HepG2 (cell line): ENCODE results near the gene PDPK1. TPM values are rescaled to one million over a fixed set of nuclear protein-coding genes. Genes with fewer than 3 reads are reported as not detected.

ENCODE experiments used
- ASH2L ChIP-seq: fragments of 300-600, 200-600 bp; sonication (generic); IDR thresholded peaks from 2 replicates; pipeline ENCODE4 v1.7.0; 2017; ENCODE audit warnings: low read depth, mild to moderate bottlenecking, moderate library complexity, mixed read lengths, low read length; ENCODE audit not compliant: insufficient read length
- DR1 ChIP-seq: sonication (generic); formaldehyde crosslinking; IDR thresholded peaks from 2 replicates; pipeline ENCODE4 v1.8.0; 2021; ENCODE audit warnings: mild to moderate bottlenecking, missing genetic modification reagents, inconsistent platforms
- ERF ChIP-seq: IDR thresholded peaks from 2 replicates; pipeline ENCODE4 v1.6.1; 2018; ENCODE audit warnings: missing biosample characterization, missing genetic modification reagents
- FOXA1 ChIP-seq, 2 experiments: fragments of 450-650 bp in 1 of 2; sonication (generic) in 1 of 2; formaldehyde crosslinking in 1 of 2; IDR thresholded peaks; 2 replicates each; pipeline versions ENCODE4 v1.4.0 to v1.6.1; 2016 to 2020; ENCODE audit warnings: missing genetic modification reagents in 1 of 2
- GABPA ChIP-seq, 2 experiments: IDR thresholded peaks; 2 replicates each; pipeline ENCODE4 v1.6.1; 2011 to 2016; ENCODE audit warnings: low read depth in 2 of 2, low read length in 1 of 2, missing biosample characterization in 1 of 2, missing genetic modification characterization in 1 of 2
- NAIF1 ChIP-seq: sonication (generic); formaldehyde crosslinking; IDR thresholded peaks from 2 replicates; pipeline ENCODE4 v1.5.0; 2020; ENCODE audit warnings: mild to moderate bottlenecking, missing genetic modification reagents, borderline replicate concordance
- NFKB2 ChIP-seq: sonication (generic); formaldehyde crosslinking; IDR thresholded peaks from 2 replicates; pipeline ENCODE4 v1.4.0; 2020; ENCODE audit warnings: missing genetic modification reagents, borderline replicate concordance
- PITX1 ChIP-seq: sonication (generic); formaldehyde crosslinking; IDR thresholded peaks from 2 replicates; pipeline ENCODE4 v1.5.1; 2020; ENCODE audit warnings: mild to moderate bottlenecking, missing genetic modification reagents
- RFXAP ChIP-seq: sonication (generic); formaldehyde crosslinking; IDR thresholded peaks from 2 replicates; pipeline ENCODE4 v1.4.0; 2020; ENCODE audit warnings: missing genetic modification reagents, borderline replicate concordance
- ZFP1 ChIP-seq: IDR thresholded peaks from 2 replicates; pipeline ENCODE4 v1.6.1; 2016
- ZFP90 ChIP-seq: sonication (generic); formaldehyde crosslinking; IDR thresholded peaks from 2 replicates; pipeline ENCODE4 v1.8.0; 2022; ENCODE audit warnings: missing genetic modification reagents, mild to moderate bottlenecking, inconsistent platforms, borderline replicate concordance
- ZMAT3 ChIP-seq: sonication (generic); formaldehyde crosslinking; conservative IDR thresholded peaks from 2 replicates; pipeline ENCODE4 v1.7.0; 2021; ENCODE audit warnings: missing genetic modification reagents
- ZNF552 ChIP-seq: sonication (generic); formaldehyde crosslinking; IDR thresholded peaks from 2 replicates; pipeline ENCODE4 v1.9.0; 2022; ENCODE audit warnings: missing genetic modification reagents, mild to moderate bottlenecking, borderline replicate concordance
- ZNF83 ChIP-seq: sonication (generic); formaldehyde crosslinking; IDR thresholded peaks from 2 replicates; pipeline ENCODE4 v1.4.0; 2020; ENCODE audit warnings: missing genetic modification reagents, mild to moderate bottlenecking, borderline replicate concordance
- ZNF891 ChIP-seq: sonication (generic); formaldehyde crosslinking; IDR thresholded peaks from 2 replicates; pipeline ENCODE4 v1.5.0; 2020; ENCODE audit warnings: mild to moderate bottlenecking, missing genetic modification reagents
- polyA plus RNA-seq, 8 experiments: library from polyadenylated mRNA; depleted of rRNA in 3 of 8; stranded (reverse) in 7 of 8; unstranded in 1 of 8; fragments of >200 nt; fragmentation: Illumina TruSeq in 4 of 8; extraction: Trizol in 4 of 8; gene quantifications; 2 replicates each; pipeline versions ENCODE4 v1.2.1 to v1.2.3, GENCODE V29; 2011 to 2016; ENCODE audit warnings: low read depth in 4 of 8, missing spikeins in 1 of 8, mixed read lengths in 1 of 8; ENCODE audit not compliant: insufficient read depth in 1 of 8
- total RNA-seq, 5 experiments: library from RNA; depleted of rRNA; stranded (reverse); fragments of >200 nt; fragmentation: Illumina TruSeq; extraction: Trizol; gene quantifications; 2 replicates each; pipeline ENCODE4 v1.2.3, GENCODE V29; 2016; ENCODE audit warnings: low read depth in 1 of 5
- TF ChIP-seq, protein P1 (sequence below): sonication (generic); formaldehyde crosslinking; IDR thresholded peaks from 2 replicates; pipeline ENCODE4 v1.5.1; 2020; ENCODE audit warnings: mild to moderate bottlenecking, missing genetic modification reagents, moderate library complexity
- TF ChIP-seq, protein P2 (sequence below): sonication (generic); formaldehyde crosslinking; IDR thresholded peaks from 2 replicates; pipeline ENCODE4 v1.5.1; 2020; ENCODE audit warnings: mild to moderate bottlenecking, missing genetic modification reagents, borderline replicate concordance
- TF ChIP-seq, protein P3 (sequence below): IDR thresholded peaks from 2 replicates; pipeline ENCODE4 v1.6.1; 2016; ENCODE audit warnings: low read depth, borderline replicate concordance

The PDPK1 gene
- total and polyA plus RNA-seq, 2 of the 13 experiments (the other 11 are each of a cell fraction or from before 2014, with no cell fraction given), result 59.6 to 129 TPM

DNA sequence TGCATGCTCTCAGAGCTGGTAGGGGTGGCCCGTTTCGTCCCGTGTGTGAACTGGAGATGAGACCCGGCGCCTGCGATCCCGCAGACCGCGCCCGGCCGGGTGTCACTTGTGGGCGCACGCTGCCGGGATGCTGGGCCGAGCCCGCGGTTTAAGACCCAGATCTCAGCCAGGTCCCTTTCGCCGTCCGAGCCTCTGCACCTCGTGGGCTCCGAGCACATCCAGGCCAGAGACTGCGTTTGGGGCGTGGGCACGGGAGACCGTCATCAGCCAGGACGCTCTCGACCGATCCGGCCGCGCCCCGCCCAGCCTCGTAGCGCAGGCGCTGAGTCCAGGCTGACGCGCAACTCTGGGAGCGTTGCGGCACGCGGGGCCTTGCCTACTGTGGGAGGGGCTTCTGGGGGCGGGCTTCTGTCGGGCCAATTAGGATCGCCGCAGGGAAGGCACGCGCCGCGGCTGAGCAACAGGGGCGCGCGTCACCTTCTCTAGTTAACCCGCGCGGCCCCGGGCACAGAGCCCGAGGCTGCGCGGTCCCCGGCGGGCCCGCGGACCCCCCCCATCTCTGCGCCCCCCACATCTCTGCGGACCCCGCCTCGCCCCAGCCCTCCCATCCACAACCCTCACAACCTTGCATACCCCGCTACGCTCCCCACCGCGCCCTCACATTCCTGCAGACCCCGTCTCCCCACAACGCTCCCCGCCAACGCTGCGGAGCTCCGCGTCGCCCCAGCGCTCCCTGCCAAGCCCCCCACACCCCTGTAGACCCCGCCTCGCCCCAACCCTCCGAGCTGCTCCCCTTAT, 5.9 kb upstream of the PDPK1 start (continued):
- TF ChIP-seq, protein P1, sequence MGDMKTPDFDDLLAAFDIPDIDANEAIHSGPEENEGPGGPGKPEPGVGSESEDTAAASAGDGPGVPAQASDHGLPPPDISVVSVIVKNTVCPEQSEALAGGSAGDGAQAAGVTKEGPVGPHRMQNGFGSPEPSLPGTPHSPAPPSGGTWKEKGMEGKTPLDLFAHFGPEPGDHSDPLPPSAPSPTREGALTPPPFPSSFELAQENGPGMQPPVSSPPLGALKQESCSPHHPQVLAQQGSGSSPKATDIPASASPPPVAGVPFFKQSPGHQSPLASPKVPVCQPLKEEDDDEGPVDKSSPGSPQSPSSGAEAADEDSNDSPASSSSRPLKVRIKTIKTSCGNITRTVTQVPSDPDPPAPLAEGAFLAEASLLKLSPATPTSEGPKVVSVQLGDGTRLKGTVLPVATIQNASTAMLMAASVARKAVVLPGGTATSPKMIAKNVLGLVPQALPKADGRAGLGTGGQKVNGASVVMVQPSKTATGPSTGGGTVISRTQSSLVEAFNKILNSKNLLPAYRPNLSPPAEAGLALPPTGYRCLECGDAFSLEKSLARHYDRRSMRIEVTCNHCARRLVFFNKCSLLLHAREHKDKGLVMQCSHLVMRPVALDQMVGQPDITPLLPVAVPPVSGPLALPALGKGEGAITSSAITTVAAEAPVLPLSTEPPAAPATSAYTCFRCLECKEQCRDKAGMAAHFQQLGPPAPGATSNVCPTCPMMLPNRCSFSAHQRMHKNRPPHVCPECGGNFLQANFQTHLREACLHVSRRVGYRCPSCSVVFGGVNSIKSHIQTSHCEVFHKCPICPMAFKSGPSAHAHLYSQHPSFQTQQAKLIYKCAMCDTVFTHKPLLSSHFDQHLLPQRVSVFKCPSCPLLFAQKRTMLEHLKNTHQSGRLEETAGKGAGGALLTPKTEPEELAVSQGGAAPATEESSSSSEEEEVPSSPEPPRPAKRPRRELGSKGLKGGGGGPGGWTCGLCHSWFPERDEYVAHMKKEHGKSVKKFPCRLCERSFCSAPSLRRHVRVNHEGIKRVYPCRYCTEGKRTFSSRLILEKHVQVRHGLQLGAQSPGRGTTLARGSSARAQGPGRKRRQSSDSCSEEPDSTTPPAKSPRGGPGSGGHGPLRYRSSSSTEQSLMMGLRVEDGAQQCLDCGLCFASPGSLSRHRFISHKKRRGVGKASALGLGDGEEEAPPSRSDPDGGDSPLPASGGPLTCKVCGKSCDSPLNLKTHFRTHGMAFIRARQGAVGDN (CRISPR knock-in tag), result peak; percentile 92
- TF ChIP-seq, protein P2, sequence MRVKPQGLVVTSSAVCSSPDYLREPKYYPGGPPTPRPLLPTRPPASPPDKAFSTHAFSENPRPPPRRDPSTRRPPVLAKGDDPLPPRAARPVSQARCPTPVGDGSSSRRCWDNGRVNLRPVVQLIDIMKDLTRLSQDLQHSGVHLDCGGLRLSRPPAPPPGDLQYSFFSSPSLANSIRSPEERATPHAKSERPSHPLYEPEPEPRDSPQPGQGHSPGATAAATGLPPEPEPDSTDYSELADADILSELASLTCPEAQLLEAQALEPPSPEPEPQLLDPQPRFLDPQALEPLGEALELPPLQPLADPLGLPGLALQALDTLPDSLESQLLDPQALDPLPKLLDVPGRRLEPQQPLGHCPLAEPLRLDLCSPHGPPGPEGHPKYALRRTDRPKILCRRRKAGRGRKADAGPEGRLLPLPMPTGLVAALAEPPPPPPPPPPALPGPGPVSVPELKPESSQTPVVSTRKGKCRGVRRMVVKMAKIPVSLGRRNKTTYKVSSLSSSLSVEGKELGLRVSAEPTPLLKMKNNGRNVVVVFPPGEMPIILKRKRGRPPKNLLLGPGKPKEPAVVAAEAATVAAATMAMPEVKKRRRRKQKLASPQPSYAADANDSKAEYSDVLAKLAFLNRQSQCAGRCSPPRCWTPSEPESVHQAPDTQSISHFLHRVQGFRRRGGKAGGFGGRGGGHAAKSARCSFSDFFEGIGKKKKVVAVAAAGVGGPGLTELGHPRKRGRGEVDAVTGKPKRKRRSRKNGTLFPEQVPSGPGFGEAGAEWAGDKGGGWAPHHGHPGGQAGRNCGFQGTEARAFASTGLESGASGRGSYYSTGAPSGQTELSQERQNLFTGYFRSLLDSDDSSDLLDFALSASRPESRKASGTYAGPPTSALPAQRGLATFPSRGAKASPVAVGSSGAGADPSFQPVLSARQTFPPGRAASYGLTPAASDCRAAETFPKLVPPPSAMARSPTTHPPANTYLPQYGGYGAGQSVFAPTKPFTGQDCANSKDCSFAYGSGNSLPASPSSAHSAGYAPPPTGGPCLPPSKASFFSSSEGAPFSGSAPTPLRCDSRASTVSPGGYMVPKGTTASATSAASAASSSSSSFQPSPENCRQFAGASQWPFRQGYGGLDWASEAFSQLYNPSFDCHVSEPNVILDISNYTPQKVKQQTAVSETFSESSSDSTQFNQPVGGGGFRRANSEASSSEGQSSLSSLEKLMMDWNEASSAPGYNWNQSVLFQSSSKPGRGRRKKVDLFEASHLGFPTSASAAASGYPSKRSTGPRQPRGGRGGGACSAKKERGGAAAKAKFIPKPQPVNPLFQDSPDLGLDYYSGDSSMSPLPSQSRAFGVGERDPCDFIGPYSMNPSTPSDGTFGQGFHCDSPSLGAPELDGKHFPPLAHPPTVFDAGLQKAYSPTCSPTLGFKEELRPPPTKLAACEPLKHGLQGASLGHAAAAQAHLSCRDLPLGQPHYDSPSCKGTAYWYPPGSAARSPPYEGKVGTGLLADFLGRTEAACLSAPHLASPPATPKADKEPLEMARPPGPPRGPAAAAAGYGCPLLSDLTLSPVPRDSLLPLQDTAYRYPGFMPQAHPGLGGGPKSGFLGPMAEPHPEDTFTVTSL (CRISPR knock-in tag), result no peak
- TF ChIP-seq DR1 (CRISPR knock-in tag), result peak; percentile 51; the same call in 1 of the 2 replicates
- TF ChIP-seq ZMAT3, result 0 out of 2 replicates have a peak, but pooled peaks have one; percentile 69
- TF ChIP-seq ERF, result peak; percentile 31; the same call in 1 of the 2 replicates
- 0 out of 2 replicates have a peak, but pooled peaks have one; percentile 22 for TF ChIP-seq ZNF891
- peak; percentile 33; the same call in 1 of the 2 replicates for TF ChIP-seq RFXAP (CRISPR knock-in tag)
- TF ChIP-seq NFKB2, result peak; percentile 89; the same call in 1 of the 2 replicates
- 0 out of 2 replicates have a peak, but pooled peaks have one; percentile 47 for TF ChIP-seq ZNF83
- TF ChIP-seq ZFP1 (CRISPR knock-in tag), result peak; percentile 56; the same call in 1 of the 2 replicates
- peak; percentile 46 for TF ChIP-seq ASH2L
- peak; percentile 81; the same call in 1 of the 2 replicates for TF ChIP-seq NAIF1 (CRISPR knock-in tag)
- peak; percentile 41; the same call in 1 of the 2 replicates for TF ChIP-seq ZFP90
- TF ChIP-seq GABPA (IDR thresholded peaks at IDR 0.05; ENCODE audit: low read depth, low read length), result no peak
- TF ChIP-seq GABPA (CRISPR knock-in tag; IDR thresholded peaks at IDR 0.05; ENCODE audit: low read depth), result no peak
- TF ChIP-seq, protein P3, sequence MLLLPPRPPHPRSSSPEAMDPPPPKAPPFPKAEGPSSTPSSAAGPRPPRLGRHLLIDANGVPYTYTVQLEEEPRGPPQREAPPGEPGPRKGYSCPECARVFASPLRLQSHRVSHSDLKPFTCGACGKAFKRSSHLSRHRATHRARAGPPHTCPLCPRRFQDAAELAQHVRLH, result peak; percentile 90
- TF ChIP-seq ZNF552, result no peak
- TF ChIP-seq PITX1, result 0 out of 2 replicates have a peak, but pooled peaks have one; percentile 46
- TF ChIP-seq FOXA1 (IDR thresholded peaks at IDR 0.05), result no peak
- TF ChIP-seq FOXA1 (CRISPR knock-in tag; IDR thresholded peaks at IDR 0.05), result 0 out of 2 replicates have a peak, but pooled peaks have one; percentile 23
